GM11168 (cell line): Measurements from ENCODE around the gene OXER1.

Experiments used
- in situ Hi-C: fragments of 300-500 bp; cut with MboI; formaldehyde crosslinking; loops from one replicate; pipeline ENCODE4 v1.12.0; 2022; ENCODE audit warnings: low sequenced_read_pairs; ENCODE audit not compliant: unreplicated experiment

OXER1 gene

GRCh38 chr2:42794271-42795046 is 30.5 kb upstream of the OXER1 start:
- in situ Hi-C loops = no loop called here

- in situ Hi-C loops = no loop called here
Measured at GRCh38 chr2:42793334-42794270, 29.7 kb upstream of the OXER1 start.

- in situ Hi-C loops = no loop called here
Measured at GRCh38 chr2:42792583-42793333, 28.8 kb upstream of the OXER1 start, which contains the start of gene HAAO. HAAO (minus strand) TSS chr2:42792583; CDS start chr2:42792536, 47 bp downstream.

DNA sequence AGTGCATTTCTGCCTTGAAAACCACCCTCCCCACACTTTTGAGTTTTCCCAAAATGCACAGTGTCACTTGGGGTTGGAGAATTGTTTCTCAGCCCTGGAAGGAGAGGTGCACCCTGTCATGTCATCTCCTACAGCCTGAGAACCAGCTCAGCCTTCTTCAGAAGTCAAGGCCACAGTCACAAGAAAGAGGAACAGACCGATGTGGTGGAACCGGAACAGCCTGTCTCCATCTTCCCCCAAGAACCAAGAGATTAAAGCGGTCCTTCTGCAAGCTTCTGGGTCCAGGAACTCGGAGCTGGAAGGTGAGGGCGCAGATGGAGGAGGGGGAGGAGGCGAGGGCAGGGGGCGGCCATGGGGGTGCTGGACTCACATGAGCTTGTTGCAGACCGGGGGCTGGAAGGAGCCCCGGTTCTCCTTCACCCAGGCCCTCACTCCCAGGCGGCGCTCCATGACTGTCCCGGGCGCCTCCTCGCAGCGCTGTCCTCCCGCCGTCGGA is 28.2 kb upstream of the OXER1 start:
- in situ Hi-C loops = no loop called here

DNA sequence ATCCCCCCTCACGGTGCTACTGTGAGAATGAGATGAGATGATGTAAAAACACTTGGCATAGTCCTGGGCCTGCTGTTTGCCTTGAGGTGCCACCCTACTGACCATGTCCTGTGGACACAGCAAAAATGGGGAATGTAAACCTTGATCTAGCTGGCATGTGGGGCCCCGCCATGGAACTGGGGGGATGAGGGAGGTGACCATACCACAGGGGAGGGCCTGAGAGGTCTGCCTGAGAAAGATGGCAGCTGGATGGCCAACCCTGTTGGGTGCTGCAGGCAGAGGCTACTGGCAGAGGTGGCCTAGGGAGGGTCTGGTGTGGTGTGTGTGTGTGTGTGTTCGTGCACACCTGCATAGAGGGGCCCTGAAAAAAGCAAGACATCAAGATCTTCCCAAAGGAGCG is 27.7 kb upstream of the OXER1 start:
- in situ Hi-C loops = no loop called here

- in situ Hi-C loops = no loop called here
Measured at GRCh38 chr2:42789751-42790150, 25.8 kb upstream of the OXER1 start.

GRCh38 chr2:42788882-42789281 is 24.9 kb upstream of the OXER1 start:
- in situ Hi-C loops = no loop called here

- in situ Hi-C loops = no loop called here
Measured at GRCh38 chr2:42788478-42788793, 24.5 kb upstream of the OXER1 start.

GRCh38 chr2:42787788-42788477 is 24.0 kb upstream of the OXER1 start:
- in situ Hi-C loops = no loop called here

DNA sequence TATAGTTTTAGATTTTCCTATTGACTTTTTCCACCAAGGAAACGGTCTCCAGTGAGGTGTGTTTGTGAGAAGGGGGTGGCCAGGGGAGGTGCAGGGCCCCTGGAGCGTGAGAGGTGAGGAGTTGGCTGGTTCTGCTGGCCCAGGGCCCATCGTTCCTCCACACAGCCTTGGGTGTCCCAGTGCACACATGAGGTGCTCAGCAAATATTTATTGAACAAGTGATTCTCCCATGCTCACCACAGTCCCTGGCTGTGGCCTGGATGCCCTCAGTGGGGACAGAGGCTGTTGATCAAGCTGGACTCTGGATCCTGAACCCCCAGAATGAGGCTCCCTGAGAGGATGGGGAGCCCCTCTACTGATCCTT is 23.5 kb upstream of the OXER1 start:
- in situ Hi-C loops = no loop called here

GRCh38 chr2:42786561-42787345 is 22.8 kb upstream of the OXER1 start:
- in situ Hi-C loops = no loop called here

- in situ Hi-C loops = no loop called here
Measured at GRCh38 chr2:42784204-42784880, 20.4 kb upstream of the OXER1 start.

GRCh38 chr2:42783511-42783910 is 19.6 kb upstream of the OXER1 start:
- in situ Hi-C loops = no loop called here

GRCh38 chr2:42781181-42781580 is 17.2 kb upstream of the OXER1 start:
- in situ Hi-C loops = no loop called here

DNA sequence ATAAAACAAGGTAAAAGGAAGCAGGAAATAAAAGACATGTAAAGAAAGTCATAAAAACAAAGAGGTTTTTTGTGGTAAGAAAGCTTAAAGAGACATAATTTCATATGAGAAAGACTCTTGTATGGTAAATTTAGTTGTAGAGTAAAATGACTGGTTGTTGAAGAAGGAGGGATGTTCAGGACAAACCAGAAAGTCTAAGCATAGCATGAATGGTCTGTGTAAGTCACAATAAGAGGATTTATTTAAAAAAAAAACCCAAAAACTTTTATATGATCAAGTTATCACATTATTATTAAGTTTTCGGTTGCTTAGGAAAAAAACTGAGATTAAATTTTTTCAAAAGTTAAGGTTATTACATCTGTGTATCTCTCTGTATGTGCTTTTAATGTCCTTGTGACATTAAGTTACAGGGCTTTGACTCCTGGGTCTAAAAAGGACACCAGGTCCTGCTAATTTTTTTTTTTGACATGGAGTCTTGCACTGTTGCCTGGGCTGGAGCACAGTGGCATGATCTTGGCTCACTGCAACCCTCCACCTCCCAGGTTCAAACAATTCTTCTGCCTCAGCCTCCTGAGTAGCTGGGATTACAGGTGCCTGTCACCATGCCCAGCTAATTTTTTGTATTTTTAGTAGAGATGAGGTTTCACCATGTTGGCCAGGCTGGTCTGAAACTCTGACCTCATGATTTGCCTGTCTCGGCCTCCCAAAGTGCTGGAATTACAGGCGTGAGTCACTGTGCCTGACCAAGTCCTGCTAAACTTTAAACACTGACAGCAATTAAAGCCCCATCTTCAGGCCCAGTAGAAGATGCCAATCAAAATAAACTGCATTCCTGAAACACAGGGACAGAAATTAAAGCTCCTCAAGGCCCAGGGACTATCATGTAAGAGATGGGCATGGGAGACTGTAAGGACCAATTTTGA is 14.2 kb upstream of the OXER1 start:
- in situ Hi-C loops = no loop called here

GRCh38 chr2:42775810-42776209 is 11.9 kb upstream of the OXER1 start:
- in situ Hi-C loops = no loop called here

DNA sequence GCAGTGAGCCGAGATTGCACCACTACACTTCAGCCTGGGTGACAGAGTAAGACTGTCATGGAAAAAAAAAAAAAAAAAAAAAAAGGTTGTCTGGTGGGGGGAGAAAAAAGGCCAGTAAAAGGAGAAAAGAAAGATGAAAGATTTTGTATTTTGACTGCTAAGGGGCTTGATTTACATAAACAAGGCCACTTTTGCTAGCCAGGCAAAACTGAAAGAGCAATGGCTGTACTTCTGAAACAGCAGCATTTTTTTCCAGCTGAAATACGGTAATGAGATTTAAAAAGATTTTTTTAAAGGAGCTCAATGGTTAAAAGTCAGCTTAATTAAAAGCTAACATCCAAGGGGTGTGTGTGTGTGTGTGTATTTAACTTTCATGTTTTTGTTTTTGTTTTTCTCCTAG is 11.3 kb upstream of the OXER1 start:
- in situ Hi-C loops = no loop called here
